ENCODE data around the gene CAMTA1.
"Not testable (repeated sequence)": the region's sequence is repeated elsewhere in the genome, so short reads cannot be mapped to it uniquely, and the experiment has no call there.

The CAMTA1 gene, protein sequence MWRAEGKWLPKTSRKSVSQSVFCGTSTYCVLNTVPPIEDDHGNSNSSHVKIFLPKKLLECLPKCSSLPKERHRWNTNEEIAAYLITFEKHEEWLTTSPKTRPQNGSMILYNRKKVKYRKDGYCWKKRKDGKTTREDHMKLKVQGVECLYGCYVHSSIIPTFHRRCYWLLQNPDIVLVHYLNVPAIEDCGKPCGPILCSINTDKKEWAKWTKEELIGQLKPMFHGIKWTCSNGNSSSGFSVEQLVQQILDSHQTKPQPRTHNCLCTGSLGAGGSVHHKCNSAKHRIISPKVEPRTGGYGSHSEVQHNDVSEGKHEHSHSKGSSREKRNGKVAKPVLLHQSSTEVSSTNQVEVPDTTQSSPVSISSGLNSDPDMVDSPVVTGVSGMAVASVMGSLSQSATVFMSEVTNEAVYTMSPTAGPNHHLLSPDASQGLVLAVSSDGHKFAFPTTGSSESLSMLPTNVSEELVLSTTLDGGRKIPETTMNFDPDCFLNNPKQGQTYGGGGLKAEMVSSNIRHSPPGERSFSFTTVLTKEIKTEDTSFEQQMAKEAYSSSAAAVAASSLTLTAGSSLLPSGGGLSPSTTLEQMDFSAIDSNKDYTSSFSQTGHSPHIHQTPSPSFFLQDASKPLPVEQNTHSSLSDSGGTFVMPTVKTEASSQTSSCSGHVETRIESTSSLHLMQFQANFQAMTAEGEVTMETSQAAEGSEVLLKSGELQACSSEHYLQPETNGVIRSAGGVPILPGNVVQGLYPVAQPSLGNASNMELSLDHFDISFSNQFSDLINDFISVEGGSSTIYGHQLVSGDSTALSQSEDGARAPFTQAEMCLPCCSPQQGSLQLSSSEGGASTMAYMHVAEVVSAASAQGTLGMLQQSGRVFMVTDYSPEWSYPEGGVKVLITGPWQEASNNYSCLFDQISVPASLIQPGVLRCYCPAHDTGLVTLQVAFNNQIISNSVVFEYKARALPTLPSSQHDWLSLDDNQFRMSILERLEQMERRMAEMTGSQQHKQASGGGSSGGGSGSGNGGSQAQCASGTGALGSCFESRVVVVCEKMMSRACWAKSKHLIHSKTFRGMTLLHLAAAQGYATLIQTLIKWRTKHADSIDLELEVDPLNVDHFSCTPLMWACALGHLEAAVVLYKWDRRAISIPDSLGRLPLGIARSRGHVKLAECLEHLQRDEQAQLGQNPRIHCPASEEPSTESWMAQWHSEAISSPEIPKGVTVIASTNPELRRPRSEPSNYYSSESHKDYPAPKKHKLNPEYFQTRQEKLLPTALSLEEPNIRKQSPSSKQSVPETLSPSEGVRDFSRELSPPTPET (N-terminal part only)

GRCh38 chr1:6785318-6785727 lies at the start of gene CAMTA1:
Gene CAMTA1 (plus strand): TSS chr1:6785454. CDS start chr1:6785531, 77 bp downstream.
- no peak for DNase-seq (ENCODE audit: low read depth in 2 of 2)

- DNase-seq (ENCODE audit: low read depth in 2 of 2) = no peak
Observed at GRCh38 chr1:6738987-6739676, 46.1 kb upstream of the CAMTA1 start.

GRCh38 chr1:6742676-6743188 lies 42.5 kb upstream of the CAMTA1 start:
- not testable (repeated sequence) for DNase-seq (ENCODE audit: low read depth in 2 of 2)

DNA sequence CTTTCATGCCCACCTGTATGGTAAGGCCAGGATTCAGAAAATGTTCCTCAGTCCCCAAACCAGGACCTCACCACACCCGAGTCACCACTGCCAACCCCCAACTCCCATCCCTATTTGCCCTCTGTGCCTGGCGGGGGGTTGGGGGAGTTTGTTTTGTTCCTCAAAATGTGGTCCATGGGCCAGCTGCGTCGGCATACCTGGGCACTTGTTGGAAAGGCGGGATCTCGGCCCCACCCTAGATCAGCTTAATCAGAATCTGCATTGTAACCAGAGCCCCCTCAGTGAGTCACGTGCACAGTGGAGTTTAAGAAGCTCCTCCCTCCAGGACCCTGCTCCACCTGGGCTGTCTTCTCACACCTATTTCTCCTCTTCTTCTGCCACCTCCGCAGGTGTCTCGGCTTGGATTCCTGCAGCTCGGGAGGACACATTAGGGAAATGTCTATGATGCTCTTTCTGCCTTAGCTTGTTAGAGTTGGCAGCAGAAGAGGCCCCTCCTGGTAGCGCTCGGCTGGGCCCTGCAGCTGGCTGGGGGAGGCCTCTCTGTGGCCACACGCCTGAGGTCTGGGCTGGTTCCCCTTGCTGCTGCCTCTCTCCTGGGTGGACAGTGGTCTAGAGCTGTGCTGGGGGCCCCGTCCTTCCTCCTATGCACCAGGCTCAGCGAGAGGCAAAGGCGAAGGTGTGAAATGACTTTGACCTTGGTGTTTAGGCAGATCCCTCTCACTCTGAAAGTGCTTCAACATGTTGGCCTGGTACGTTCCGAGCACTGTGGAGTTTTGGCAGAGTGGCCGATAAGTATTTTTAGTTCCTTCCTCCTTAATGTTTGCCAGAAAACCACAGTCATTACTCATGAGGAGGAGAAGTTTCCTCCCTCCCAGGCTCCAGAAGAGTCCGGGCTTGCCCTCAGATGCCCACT lies 41.8 kb upstream of the CAMTA1 start:
- DNase-seq (ENCODE audit: low read depth in 2 of 2) = no peak

GRCh38 chr1:6745073-6745472 lies 40.2 kb upstream of the CAMTA1 start:
- DNase-seq (ENCODE audit: low read depth in 2 of 2) = peak in 1 of 2 donors; percentile 25

- DNase-seq (ENCODE audit: low read depth in 2 of 2) = no peak
Observed at GRCh38 chr1:6747674-6748073, 37.6 kb upstream of the CAMTA1 start.

- no peak for DNase-seq (ENCODE audit: low read depth in 2 of 2)
Observed at GRCh38 chr1:6750490-6750889, 34.8 kb upstream of the CAMTA1 start.

DNA sequence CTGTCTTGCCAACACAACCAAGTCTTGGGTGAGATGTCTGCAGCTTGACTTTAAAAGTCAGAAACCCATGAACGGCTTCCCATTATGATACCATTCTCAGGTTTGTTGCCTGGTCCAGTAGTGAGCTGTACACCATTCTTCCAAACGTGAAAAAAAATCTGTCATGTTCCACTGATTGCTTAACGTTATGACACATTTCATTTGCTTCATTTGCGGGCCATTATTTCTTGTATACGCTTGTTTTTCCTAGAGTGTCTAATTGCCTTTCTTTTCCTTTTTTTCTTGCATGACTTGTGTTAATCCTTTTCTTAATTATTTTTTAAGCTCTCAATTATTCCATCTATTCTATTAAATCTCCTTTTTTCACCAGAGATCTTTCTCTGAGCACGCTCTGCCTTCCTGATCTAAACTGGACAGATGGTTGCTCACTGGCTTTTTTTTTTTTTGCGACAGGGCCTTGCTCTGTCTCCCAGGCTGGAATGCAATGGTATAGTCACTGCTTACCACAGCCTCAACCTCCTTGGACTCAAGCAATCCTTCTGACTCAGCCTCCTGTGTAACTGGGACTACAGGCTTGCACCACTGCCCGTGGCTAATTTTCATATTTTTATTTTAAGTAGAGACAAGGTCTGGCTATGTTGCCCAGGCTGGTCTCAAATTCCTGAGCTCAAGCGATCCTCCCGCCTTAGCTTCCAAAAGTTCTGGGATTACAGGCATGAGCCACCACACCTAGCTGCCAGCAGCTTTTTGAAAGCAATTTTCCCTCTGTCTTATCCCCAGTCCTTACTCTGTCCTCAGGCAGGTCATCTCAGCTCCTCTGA lies 31.7 kb upstream of the CAMTA1 start:
- DNase-seq (ENCODE audit: low read depth in 2 of 2) = no peak

DNA sequence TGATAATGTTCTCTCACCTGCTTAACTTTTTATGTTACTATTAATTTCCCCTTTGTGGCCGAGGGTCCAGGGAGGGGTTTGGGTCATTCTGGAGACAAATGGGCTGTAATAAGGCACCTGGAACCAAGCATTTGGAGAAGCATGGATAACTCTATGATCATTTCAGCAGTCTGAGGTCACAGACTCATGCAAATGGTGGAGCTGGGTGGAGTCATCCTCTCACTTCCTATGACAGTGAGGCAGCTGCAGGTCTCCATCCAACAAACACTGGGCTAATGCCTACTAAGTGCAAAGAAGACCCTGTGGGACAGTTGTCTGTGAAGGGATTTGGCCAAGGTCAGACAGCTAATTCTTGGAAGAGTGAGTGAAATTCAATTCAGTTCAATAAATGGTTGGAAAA lies 28.8 kb upstream of the CAMTA1 start:
- DNase-seq (ENCODE audit: low read depth in 2 of 2) = no peak

- DNase-seq (ENCODE audit: low read depth in 2 of 2) = no peak
Observed at GRCh38 chr1:6757719-6758435, 27.4 kb upstream of the CAMTA1 start.

GRCh38 chr1:6761196-6761737 lies 24.0 kb upstream of the CAMTA1 start:
- DNase-seq (ENCODE audit: low read depth in 2 of 2) = no peak

DNA sequence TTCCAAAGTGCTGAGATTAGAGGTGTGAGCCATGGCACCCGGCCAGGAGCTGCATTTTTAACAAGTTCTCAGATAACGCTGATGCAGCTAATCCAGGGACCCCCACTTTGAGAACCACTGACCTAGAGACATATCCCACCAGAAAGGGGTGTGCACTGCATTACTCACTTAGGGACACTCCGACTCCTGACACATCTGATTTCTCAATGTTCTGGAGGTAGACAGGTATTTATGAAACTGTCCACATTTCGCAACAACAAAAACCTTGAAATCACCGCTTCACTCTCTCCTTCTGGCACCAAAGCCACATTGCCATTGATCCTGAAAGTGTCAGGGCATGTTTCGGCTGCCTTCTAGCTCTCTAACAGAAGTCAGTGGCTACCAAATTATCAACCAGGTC lies 23.2 kb upstream of the CAMTA1 start:
- DNase-seq (ENCODE audit: low read depth in 2 of 2) = no peak

GRCh38 chr1:6770751-6771440 lies 14.4 kb upstream of the CAMTA1 start:
- no peak for DNase-seq (ENCODE audit: low read depth in 2 of 2)

GRCh38 chr1:6771441-6771769 lies 13.8 kb upstream of the CAMTA1 start:
- DNase-seq (ENCODE audit: low read depth in 2 of 2) = no peak

- no peak for DNase-seq (ENCODE audit: low read depth in 2 of 2)
Observed at GRCh38 chr1:6774381-6774780, 10.9 kb upstream of the CAMTA1 start.

- DNase-seq (ENCODE audit: low read depth in 2 of 2) = no peak
Observed at GRCh38 chr1:6775261-6776043, 9.8 kb upstream of the CAMTA1 start.

- DNase-seq (ENCODE audit: low read depth in 2 of 2) = no peak
Observed at GRCh38 chr1:6776389-6776788, 8.9 kb upstream of the CAMTA1 start.
